Measurements from ENCODE around the gene KRT84. TPM values are rescaled to one million over a fixed set of nuclear protein-coding genes. Genes with fewer than 3 reads are reported as not detected.

KRT84 gene
- total and polyA plus RNA-seq, 4 donors: not detected

DNA sequence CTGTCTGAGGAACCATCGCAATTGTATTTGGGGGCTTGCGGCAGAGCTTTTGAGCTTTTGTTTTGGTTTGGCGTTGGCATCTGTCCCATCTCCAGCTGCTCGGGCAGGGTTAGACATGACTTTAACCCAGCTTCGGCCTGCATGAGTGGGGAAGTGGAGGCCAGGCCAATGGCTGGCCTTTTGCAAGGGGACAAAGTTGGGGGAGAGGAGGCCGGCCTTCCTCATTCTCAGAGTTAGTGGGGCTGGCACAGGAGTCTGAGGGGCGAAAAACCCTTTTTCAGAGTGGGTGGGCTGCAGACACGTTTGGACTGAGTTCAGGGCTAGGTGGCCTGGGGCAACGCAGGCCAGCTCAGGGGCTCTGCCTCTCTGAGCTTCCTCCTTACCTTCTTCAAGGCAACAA is 15.5 kb upstream of the KRT84 start:
- WGBS, 2 donors: 91% methylated on average over 9 of the region's 9 CpGs

DNA sequence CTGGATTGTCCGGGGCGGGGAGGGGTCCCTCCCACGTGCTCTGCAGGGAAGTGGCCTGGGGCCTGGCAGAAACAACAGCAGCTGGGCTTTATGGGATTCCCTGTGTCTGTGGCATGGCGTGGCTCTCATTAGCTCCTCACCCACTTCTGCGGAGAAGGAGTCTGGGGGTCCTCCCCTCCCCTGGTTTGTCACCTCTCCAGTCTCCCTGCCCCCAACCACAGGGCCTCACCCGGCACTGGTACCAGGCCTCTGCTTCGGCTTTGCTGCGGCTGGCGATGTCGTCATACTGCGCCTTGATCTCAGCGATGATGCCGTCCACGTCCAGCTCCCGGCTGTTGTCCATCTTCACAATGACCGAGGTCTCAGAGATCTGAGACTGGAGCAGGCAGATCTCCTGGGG is 14.3 kb upstream of the KRT84 start:
- no peak overlapping the region for H3K9ac ChIP-seq (ENCODE audit: insufficient read depth in 1 of 2, low read length in 2 of 2)
- H3K4me1 ChIP-seq (ENCODE audit: control insufficient read depth in 5 of 5, insufficient read depth in 5 of 5, low read length in 5 of 5): no peaks in the 10 kb centered on the region
- no peaks in the 10 kb centered on the region for H3K36me3 ChIP-seq (ENCODE audit: control insufficient read depth in 4 of 4, insufficient read depth in 4 of 4, low read length in 4 of 4)
- TF ChIP-seq, protein P1, sequence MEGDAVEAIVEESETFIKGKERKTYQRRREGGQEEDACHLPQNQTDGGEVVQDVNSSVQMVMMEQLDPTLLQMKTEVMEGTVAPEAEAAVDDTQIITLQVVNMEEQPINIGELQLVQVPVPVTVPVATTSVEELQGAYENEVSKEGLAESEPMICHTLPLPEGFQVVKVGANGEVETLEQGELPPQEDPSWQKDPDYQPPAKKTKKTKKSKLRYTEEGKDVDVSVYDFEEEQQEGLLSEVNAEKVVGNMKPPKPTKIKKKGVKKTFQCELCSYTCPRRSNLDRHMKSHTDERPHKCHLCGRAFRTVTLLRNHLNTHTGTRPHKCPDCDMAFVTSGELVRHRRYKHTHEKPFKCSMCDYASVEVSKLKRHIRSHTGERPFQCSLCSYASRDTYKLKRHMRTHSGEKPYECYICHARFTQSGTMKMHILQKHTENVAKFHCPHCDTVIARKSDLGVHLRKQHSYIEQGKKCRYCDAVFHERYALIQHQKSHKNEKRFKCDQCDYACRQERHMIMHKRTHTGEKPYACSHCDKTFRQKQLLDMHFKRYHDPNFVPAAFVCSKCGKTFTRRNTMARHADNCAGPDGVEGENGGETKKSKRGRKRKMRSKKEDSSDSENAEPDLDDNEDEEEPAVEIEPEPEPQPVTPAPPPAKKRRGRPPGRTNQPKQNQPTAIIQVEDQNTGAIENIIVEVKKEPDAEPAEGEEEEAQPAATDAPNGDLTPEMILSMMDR (IDR thresholded peaks at IDR 0.05; ENCODE audit: control extremely low read depth, extremely low read depth): no peak
- H3K4me3 ChIP-seq: no peak overlapping the region
- peaks cover 0 to 3% (median 0%) of the 10 kb centered on the region in 3 donors for H3K27me3 ChIP-seq (ENCODE audit: control insufficient read depth in 3 of 3, insufficient read depth in 3 of 3, low read length in 2 of 3)
- ATAC-seq (ENCODE audit: insufficient read depth, low FRiP score) (no peak), DNase-seq (no peak)
- WGBS, 2 donors: 94% methylated on average over 16 of the region's 16 CpGs
- no peak overlapping the region for H3K27ac ChIP-seq (ENCODE audit: low read depth in 1 of 2, low read length in 1 of 2)
- H3K9me3 ChIP-seq (ENCODE audit: control insufficient read depth in 4 of 4, insufficient read depth in 3 of 4, low read length in 3 of 4): no peaks in the 10 kb centered on the region

More for the DNA sequence above, 15.5 kb upstream of the KRT84 start:
- no peak for ATAC-seq (ENCODE audit: insufficient read depth, low FRiP score)
- DNase-seq: no peak
- Histone ChIP-seq H3K27me3 (ENCODE audit: control insufficient read depth in 3 of 3, insufficient read depth in 3 of 3, low read length in 2 of 3) (peaks cover 0 to 3% (median 0%) of the 10 kb centered on the region in 3 donors), H3K36me3 (ENCODE audit: control insufficient read depth in 4 of 4, insufficient read depth in 4 of 4, low read length in 4 of 4) (no peaks in the 10 kb centered on the region), H3K9me3 (ENCODE audit: control insufficient read depth in 4 of 4, insufficient read depth in 3 of 4, low read length in 3 of 4) (no peaks in the 10 kb centered on the region), H3K9ac (ENCODE audit: insufficient read depth in 1 of 2, low read length in 2 of 2) (no peak overlapping the region), H3K4me1 (ENCODE audit: control insufficient read depth in 5 of 5, insufficient read depth in 5 of 5, low read length in 5 of 5) (no peaks in the 10 kb centered on the region), H3K4me3 (no peak overlapping the region), H3K27ac (ENCODE audit: low read depth in 1 of 2, low read length in 1 of 2) (no peak overlapping the region)
- TF ChIP-seq, protein P1 (IDR thresholded peaks at IDR 0.05; ENCODE audit: control extremely low read depth, extremely low read depth): no peak

DNA sequence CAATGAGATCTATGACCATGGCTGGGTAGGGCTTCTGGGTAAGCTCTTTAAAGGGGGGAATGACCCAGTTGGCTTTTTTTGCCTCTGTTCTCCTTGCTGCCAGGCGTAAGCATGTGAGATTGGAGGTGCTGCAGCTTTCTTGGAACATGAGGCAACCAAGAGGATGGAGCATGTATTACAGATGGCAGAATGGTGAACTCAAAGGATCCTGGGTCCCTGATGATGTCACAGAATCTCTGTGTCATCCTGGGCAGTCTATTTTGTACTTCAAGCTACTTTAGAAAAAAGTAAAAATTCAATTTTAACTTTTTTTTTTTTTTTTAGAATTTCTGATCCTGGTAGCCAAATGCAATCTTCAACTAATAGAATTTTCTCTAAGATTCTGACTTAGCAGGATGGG is 12.7 kb upstream of the KRT84 start:
- 81 to 94% methylated on average over 1 of the region's 1 CpG for WGBS, 2 donors
- no peak overlapping the region for H3K9ac ChIP-seq (ENCODE audit: insufficient read depth in 1 of 2, low read length in 2 of 2)

More for the DNA sequence above, 12.7 kb upstream of the KRT84 start:
- ATAC-seq (ENCODE audit: insufficient read depth, low FRiP score) (no peak), DNase-seq (no peak)
- Histone ChIP-seq H3K9me3 (ENCODE audit: control insufficient read depth in 4 of 4, insufficient read depth in 3 of 4, low read length in 3 of 4) (no peaks in the 10 kb centered on the region), H3K36me3 (ENCODE audit: control insufficient read depth in 4 of 4, insufficient read depth in 4 of 4, low read length in 4 of 4) (no peaks in the 10 kb centered on the region), H3K4me3 (no peak overlapping the region), H3K4me1 (ENCODE audit: control insufficient read depth in 5 of 5, insufficient read depth in 5 of 5, low read length in 5 of 5) (peaks cover 0 to 6% (median 0%) of the 10 kb centered on the region in 5 donors), H3K27ac (ENCODE audit: low read depth in 1 of 2, low read length in 1 of 2) (no peak overlapping the region), H3K27me3 (ENCODE audit: control insufficient read depth in 3 of 3, insufficient read depth in 3 of 3, low read length in 2 of 3) (peaks cover 0 to 3% (median 0%) of the 10 kb centered on the region in 3 donors)
- TF ChIP-seq, protein P1 (IDR thresholded peaks at IDR 0.05; ENCODE audit: control extremely low read depth, extremely low read depth): no peak
